ENCODE data around the gene SPNS3.

The SPNS3 gene

GRCh38 chr17:4469552-4469951, 35.8 kb downstream of the SPNS3 start:
- no peak for DNase-seq (ENCODE audit: extremely low spot score)
- CTCF ChIA-PET = no interaction called here

GRCh38 chr17:4472286-4472685, 38.5 kb downstream of the SPNS3 start:
- CTCF ChIA-PET = interaction anchor here (0.6 kb wide), 1 partner anchor 1554 kb away, joined by 4 read pairs; no protein-coding TSS in a partner anchor
- TF ChIP-seq FOXK2 (IDR thresholded peaks at IDR 0.05) (no peak), CTBP1 (IDR thresholded peaks at IDR 0.05; ENCODE audit: borderline replicate concordance) (no peak), BHLHE40 (IDR thresholded peaks at IDR 0.05; ENCODE audit: borderline replicate concordance) (no peak), L3MBTL2 (conservative IDR thresholded peaks at IDR 0.05) (no peak), ARNT (IDR thresholded peaks at IDR 0.05) (no peak), NFRKB (IDR thresholded peaks at IDR 0.05) (no peak), HDGF (IDR thresholded peaks at IDR 0.05; ENCODE audit: borderline replicate concordance) (no peak), PKNOX1 (IDR thresholded peaks at IDR 0.05) (no peak)
- POLR2A ChIA-PET = no interaction called here
- DNase-seq (ENCODE audit: extremely low spot score) = no peak

More at GRCh38 chr17:4469552-4469951, 35.8 kb downstream of the SPNS3 start:
- POLR2A ChIA-PET = no interaction called here
- TF ChIP-seq FOXK2 (IDR thresholded peaks at IDR 0.05) = no peak
- TF ChIP-seq FOXM1 (IDR thresholded peaks at IDR 0.05; ENCODE audit: borderline replicate concordance) = no peak
- TF ChIP-seq BHLHE40 (IDR thresholded peaks at IDR 0.05; ENCODE audit: borderline replicate concordance) = no peak
- TF ChIP-seq SP1 (IDR thresholded peaks at IDR 0.05) = no peak
- no peak for TF ChIP-seq FOXA1 (IDR thresholded peaks at IDR 0.05)
- TF ChIP-seq ELF4 (IDR thresholded peaks at IDR 0.05) = no peak

- CTCF ChIA-PET = interaction anchor here (0.6 kb wide), 1 partner anchor 35 kb away, joined by 3 read pairs; no protein-coding TSS in a partner anchor
- DNase-seq (ENCODE audit: extremely low spot score) = no peak
- POLR2A ChIA-PET = no interaction called here
- TF ChIP-seq SUZ12 (IDR thresholded peaks at IDR 0.05) (no peak), LEF1 (IDR thresholded peaks at IDR 0.05; ENCODE audit: borderline replicate concordance) (no peak), FOXK2 (IDR thresholded peaks at IDR 0.05) (no peak), PKNOX1 (IDR thresholded peaks at IDR 0.05) (no peak), NFRKB (IDR thresholded peaks at IDR 0.05) (no peak), SP1 (IDR thresholded peaks at IDR 0.05) (no peak), L3MBTL2 (conservative IDR thresholded peaks at IDR 0.05) (no peak), ARNT (IDR thresholded peaks at IDR 0.05) (no peak)
Measured at GRCh38 chr17:4474093-4474492, 40.4 kb downstream of the SPNS3 start.

- TF ChIP-seq ARNT (IDR thresholded peaks at IDR 0.05) = no peak
- no peak for TF ChIP-seq L3MBTL2 (conservative IDR thresholded peaks at IDR 0.05)
- TF ChIP-seq ZNF384 (IDR thresholded peaks at IDR 0.05) = no peak
- no peak for TF ChIP-seq NFRKB (IDR thresholded peaks at IDR 0.05)
- no peak for TF ChIP-seq CTBP1 (IDR thresholded peaks at IDR 0.05; ENCODE audit: borderline replicate concordance)
- no peak for TF ChIP-seq ELF4 (IDR thresholded peaks at IDR 0.05)
- no peak for TF ChIP-seq TARDBP (IDR thresholded peaks at IDR 0.05)
- no peak for TF ChIP-seq LEF1 (IDR thresholded peaks at IDR 0.05; ENCODE audit: borderline replicate concordance)
- TF ChIP-seq FOXK2 (IDR thresholded peaks at IDR 0.05) = no peak
- no peak for TF ChIP-seq SUZ12 (IDR thresholded peaks at IDR 0.05)
- ChIA-PET CTCF (interaction anchor here (0.6 kb wide), 1 partner anchor 36 kb away, joined by 3 read pairs; no protein-coding TSS in a partner anchor), POLR2A (no interaction called here)
- no peak for DNase-seq (ENCODE audit: extremely low spot score)
Measured at GRCh38 chr17:4475001-4475400, 41.3 kb downstream of the SPNS3 start.

- TF ChIP-seq FOXA1 (IDR thresholded peaks at IDR 0.05) (no peak), NFRKB (IDR thresholded peaks at IDR 0.05) (no peak), SP1 (IDR thresholded peaks at IDR 0.05) (no peak), SUZ12 (IDR thresholded peaks at IDR 0.05) (no peak), LEF1 (IDR thresholded peaks at IDR 0.05; ENCODE audit: borderline replicate concordance) (no peak), TARDBP (IDR thresholded peaks at IDR 0.05) (no peak), L3MBTL2 (conservative IDR thresholded peaks at IDR 0.05) (no peak), PKNOX1 (IDR thresholded peaks at IDR 0.05) (no peak), FOXM1 (IDR thresholded peaks at IDR 0.05; ENCODE audit: borderline replicate concordance) (no peak), HDGF (IDR thresholded peaks at IDR 0.05; ENCODE audit: borderline replicate concordance) (no peak), ELF4 (IDR thresholded peaks at IDR 0.05) (no peak), FOXK2 (IDR thresholded peaks at IDR 0.05) (no peak), ZNF384 (IDR thresholded peaks at IDR 0.05) (no peak), ARNT (IDR thresholded peaks at IDR 0.05) (no peak), CTBP1 (IDR thresholded peaks at IDR 0.05; ENCODE audit: borderline replicate concordance) (no peak), BHLHE40 (IDR thresholded peaks at IDR 0.05; ENCODE audit: borderline replicate concordance) (no peak)
- ChIA-PET CTCF (no interaction called here), POLR2A (no interaction called here)
- no peak for DNase-seq (ENCODE audit: extremely low spot score)
Measured at GRCh38 chr17:4475463-4475862, 41.7 kb downstream of the SPNS3 start.

GRCh38 chr17:4476017-4476416, 42.3 kb downstream of the SPNS3 start:
- CTCF ChIA-PET = no interaction called here
- DNase-seq (ENCODE audit: extremely low spot score) = no peak
- TF ChIP-seq LEF1 (IDR thresholded peaks at IDR 0.05; ENCODE audit: borderline replicate concordance) (no peak), HDGF (IDR thresholded peaks at IDR 0.05; ENCODE audit: borderline replicate concordance) (no peak), NFRKB (IDR thresholded peaks at IDR 0.05) (no peak), TARDBP (IDR thresholded peaks at IDR 0.05) (no peak), FOXK2 (IDR thresholded peaks at IDR 0.05) (no peak), FOXA1 (IDR thresholded peaks at IDR 0.05) (no peak), BHLHE40 (IDR thresholded peaks at IDR 0.05; ENCODE audit: borderline replicate concordance) (no peak), ELF4 (IDR thresholded peaks at IDR 0.05) (no peak), FOXM1 (IDR thresholded peaks at IDR 0.05; ENCODE audit: borderline replicate concordance) (no peak), SP1 (IDR thresholded peaks at IDR 0.05) (no peak), PKNOX1 (IDR thresholded peaks at IDR 0.05) (no peak), ARNT (IDR thresholded peaks at IDR 0.05) (no peak), SUZ12 (IDR thresholded peaks at IDR 0.05) (no peak), L3MBTL2 (conservative IDR thresholded peaks at IDR 0.05) (no peak), ZNF384 (IDR thresholded peaks at IDR 0.05) (no peak)
- POLR2A ChIA-PET = no interaction called here
